GM20431 (cell line): ENCODE results near the gene PJA1.

Experiments used
- in situ Hi-C: fragments of 300-500 bp; cut with MseI, MboI; formaldehyde crosslinking; loops from one replicate; pipeline ENCODE4 v1.15.0; 2020; ENCODE audit warnings: low sequenced_read_pairs; ENCODE audit not compliant: unreplicated experiment

PJA1 gene

GRCh38 chrX:69146739-69147138 is 18.5 kb downstream of the PJA1 start:
- in situ Hi-C loops, result no loop called here

GRCh38 chrX:69145714-69146113 is 19.5 kb downstream of the PJA1 start:
- in situ Hi-C loops, result no loop called here

- in situ Hi-C loops, result no loop called here
These were observed 20.2 kb downstream of the PJA1 start for GRCh38 chrX:69144838-69145680.

GRCh38 chrX:69143530-69143929 is 21.7 kb downstream of the PJA1 start:
- in situ Hi-C loops, result no loop called here

GRCh38 chrX:69142788-69143469 is 22.3 kb downstream of the PJA1 start:
- in situ Hi-C loops, result no loop called here

- in situ Hi-C loops, result no loop called here
These were observed 24.4 kb downstream of the PJA1 start for GRCh38 chrX:69140837-69141236.

GRCh38 chrX:69139516-69139915 is 25.7 kb downstream of the PJA1 start:
- in situ Hi-C loops, result no loop called here

GRCh38 chrX:69138512-69138911 is 26.7 kb downstream of the PJA1 start:
- in situ Hi-C loops, result no loop called here

GRCh38 chrX:69138118-69138390 is 27.2 kb downstream of the PJA1 start:
- in situ Hi-C loops, result no loop called here

- in situ Hi-C loops, result no loop called here
These were observed 27.7 kb downstream of the PJA1 start for GRCh38 chrX:69137371-69138117.

- in situ Hi-C loops, result no loop called here
These were observed 28.5 kb downstream of the PJA1 start for GRCh38 chrX:69136546-69137331.

GRCh38 chrX:69133921-69134542 is 31.2 kb downstream of the PJA1 start:
- in situ Hi-C loops, result no loop called here

- in situ Hi-C loops, result no loop called here
These were observed 33.4 kb downstream of the PJA1 start for GRCh38 chrX:69131886-69132285.

- in situ Hi-C loops, result no loop called here
These were observed 34.8 kb downstream of the PJA1 start for GRCh38 chrX:69130439-69130838.

- in situ Hi-C loops, result no loop called here
These were observed 36.7 kb downstream of the PJA1 start for GRCh38 chrX:69128588-69128987.

- in situ Hi-C loops, result no loop called here
These were observed 37.8 kb downstream of the PJA1 start for GRCh38 chrX:69127466-69127865.

GRCh38 chrX:69126642-69127041 is 38.6 kb downstream of the PJA1 start:
- in situ Hi-C loops, result no loop called here

- in situ Hi-C loops, result no loop called here
These were observed 40.2 kb downstream of the PJA1 start for GRCh38 chrX:69125094-69125493.

GRCh38 chrX:69124108-69124507 is 41.1 kb downstream of the PJA1 start:
- in situ Hi-C loops, result no loop called here

- in situ Hi-C loops, result no loop called here
These were observed 41.8 kb downstream of the PJA1 start for GRCh38 chrX:69123481-69123880.
